ENCODE data around the gene CD99. TPM values are rescaled to one million over a fixed set of nuclear protein-coding genes. Genes with fewer than 3 reads are reported as not detected.
A peak's percentile ranks its signal among the peaks of the same experiment; 100 is the strongest.

CD99 gene
- total and polyA plus RNA-seq, 2 experiments from 2014 or later = 467 to 474 TPM

DNA sequence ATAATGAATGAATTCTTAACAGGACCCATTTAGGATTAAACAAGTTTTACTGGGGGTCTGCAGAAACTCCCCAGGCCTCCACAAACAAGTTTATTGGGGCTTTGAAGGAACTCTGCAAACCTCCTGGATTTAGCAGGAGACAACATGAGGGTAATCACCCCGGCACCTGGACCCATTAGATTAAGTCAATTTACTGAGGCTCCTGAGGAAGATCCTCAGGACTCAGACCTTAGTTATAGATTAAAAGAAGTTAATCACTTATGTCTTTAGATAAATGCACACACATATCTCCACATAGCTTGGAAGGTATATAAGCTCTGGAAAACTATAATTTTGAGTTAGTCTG is 90.1 kb downstream of the CD99 start:
- no peaks in the 10 kb centered on the region for H3K9me3 ChIP-seq (ENCODE audit: low read depth)
- H3K4me1 ChIP-seq (ENCODE audit: low read depth) = no peaks in the 10 kb centered on the region
- TF ChIP-seq, protein P1, sequence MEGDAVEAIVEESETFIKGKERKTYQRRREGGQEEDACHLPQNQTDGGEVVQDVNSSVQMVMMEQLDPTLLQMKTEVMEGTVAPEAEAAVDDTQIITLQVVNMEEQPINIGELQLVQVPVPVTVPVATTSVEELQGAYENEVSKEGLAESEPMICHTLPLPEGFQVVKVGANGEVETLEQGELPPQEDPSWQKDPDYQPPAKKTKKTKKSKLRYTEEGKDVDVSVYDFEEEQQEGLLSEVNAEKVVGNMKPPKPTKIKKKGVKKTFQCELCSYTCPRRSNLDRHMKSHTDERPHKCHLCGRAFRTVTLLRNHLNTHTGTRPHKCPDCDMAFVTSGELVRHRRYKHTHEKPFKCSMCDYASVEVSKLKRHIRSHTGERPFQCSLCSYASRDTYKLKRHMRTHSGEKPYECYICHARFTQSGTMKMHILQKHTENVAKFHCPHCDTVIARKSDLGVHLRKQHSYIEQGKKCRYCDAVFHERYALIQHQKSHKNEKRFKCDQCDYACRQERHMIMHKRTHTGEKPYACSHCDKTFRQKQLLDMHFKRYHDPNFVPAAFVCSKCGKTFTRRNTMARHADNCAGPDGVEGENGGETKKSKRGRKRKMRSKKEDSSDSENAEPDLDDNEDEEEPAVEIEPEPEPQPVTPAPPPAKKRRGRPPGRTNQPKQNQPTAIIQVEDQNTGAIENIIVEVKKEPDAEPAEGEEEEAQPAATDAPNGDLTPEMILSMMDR (IDR thresholded peaks at IDR 0.05; ENCODE audit: low read depth, low read length) = no peak
- H3K27ac ChIP-seq = no peak overlapping the region
- no peak overlapping the region for H3K4me3 ChIP-seq
- H3K27me3 ChIP-seq = no peaks in the 10 kb centered on the region
- DNase-seq (ENCODE audit: low read depth in 1 of 2, low spot score in 1 of 2) = no peak
- no peaks in the 10 kb centered on the region for H3K36me3 ChIP-seq

DNA sequence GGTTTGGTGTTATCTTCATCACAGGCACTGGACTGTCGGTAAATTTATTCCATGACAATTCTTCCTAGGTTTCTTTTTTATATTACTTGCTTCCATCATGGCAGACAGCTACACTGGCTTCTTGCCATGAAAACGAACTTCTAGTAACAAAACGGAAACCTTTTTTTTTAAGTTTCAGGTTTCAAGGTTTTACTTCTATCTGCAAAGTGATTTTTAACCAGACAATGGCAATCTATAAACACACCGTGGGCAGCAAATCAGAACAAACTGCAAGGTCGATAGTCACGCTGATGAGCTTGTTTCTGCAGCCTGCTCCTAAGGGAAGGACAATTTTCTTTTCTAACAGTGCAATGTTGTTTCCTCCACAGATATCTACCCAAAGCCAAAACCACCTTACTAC is 90.6 kb downstream of the CD99 start:
- no peaks in the 10 kb centered on the region for H3K9me3 ChIP-seq (ENCODE audit: low read depth)
- DNase-seq (ENCODE audit: low read depth in 1 of 2, low spot score in 1 of 2) = no peak
- no peaks in the 10 kb centered on the region for H3K27me3 ChIP-seq
- TF ChIP-seq, protein P1 (IDR thresholded peaks at IDR 0.05; ENCODE audit: low read depth, low read length) = no peak
- H3K4me3 ChIP-seq = no peak overlapping the region
- no peaks in the 10 kb centered on the region for H3K4me1 ChIP-seq (ENCODE audit: low read depth)
- H3K36me3 ChIP-seq = no peaks in the 10 kb centered on the region
- no peak overlapping the region for H3K27ac ChIP-seq

DNA sequence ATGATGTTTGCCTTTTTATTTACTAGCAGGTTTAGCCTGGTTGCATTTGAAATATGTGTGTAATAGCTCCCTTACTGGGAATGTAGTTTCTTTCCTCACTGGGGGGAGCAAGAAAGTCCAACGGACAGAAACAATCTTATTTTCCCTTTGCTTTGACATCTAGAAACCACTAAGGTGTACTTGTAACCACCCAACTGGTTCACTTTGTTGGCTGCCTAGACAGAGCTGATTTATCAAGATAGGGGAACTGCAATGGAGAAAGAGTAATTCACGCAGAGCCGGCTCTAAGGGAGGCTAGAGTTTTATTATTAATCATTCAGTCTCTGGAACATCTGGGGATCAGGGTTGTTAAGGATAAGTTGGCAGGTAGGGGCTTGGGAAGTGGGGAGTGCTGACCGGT is 91.1 kb downstream of the CD99 start:
- Histone ChIP-seq H3K4me1 (ENCODE audit: low read depth) (no peaks in the 10 kb centered on the region), H3K27me3 (no peaks in the 10 kb centered on the region), H3K4me3 (no peak overlapping the region), H3K9me3 (ENCODE audit: low read depth) (no peaks in the 10 kb centered on the region), H3K36me3 (no peaks in the 10 kb centered on the region), H3K27ac (no peak overlapping the region)
- no peak for DNase-seq (ENCODE audit: low read depth in 1 of 2, low spot score in 1 of 2)
- TF ChIP-seq, protein P1 (IDR thresholded peaks at IDR 0.05; ENCODE audit: low read depth, low read length) = no peak

DNA sequence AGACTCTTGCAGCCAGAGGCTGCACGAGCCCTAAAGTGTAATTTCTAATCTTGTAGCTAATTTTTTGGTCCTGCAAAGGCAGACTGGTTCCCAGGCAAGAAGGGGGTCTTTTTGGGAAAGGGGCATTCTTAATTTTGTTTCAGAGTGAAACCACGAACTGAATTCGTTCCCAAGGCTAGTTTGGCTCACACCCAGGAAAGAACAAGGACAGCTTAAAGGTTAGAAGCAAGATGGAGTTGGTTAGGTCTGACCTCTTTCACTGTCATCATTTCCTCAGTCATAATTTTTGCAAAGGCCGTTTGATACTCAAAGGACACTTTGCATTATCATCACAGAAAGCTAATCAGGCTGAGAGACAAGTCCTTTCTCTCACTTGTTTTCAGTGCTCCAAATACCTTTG is 91.7 kb downstream of the CD99 start:
- Histone ChIP-seq H3K9me3 (ENCODE audit: low read depth) (no peaks in the 10 kb centered on the region), H3K4me1 (ENCODE audit: low read depth) (no peaks in the 10 kb centered on the region), H3K27me3 (no peaks in the 10 kb centered on the region), H3K27ac (no peak overlapping the region), H3K4me3 (no peak overlapping the region), H3K36me3 (no peaks in the 10 kb centered on the region)
- DNase-seq (ENCODE audit: low read depth in 1 of 2, low spot score in 1 of 2) = no peak
- TF ChIP-seq, protein P1 (IDR thresholded peaks at IDR 0.05; ENCODE audit: low read depth, low read length) = no peak

DNA sequence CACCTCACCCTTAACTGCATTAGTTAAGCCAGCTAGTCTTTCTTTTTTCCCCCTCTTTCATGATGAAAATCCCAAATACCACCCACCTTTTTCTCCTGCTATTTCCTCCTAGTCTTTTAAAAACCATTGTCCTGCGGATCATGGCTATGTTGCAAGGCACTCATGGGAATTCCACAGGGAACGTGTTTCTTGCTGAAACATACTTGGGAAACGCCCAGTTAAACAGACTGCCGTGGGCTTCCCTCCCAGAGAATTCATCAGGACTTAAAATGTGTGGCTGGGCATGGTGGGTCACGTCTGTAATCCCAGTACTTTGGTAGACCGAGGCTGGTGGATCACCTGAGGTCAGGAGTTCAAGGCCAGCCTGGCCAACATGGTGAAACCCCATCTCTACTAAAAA is 92.9 kb downstream of the CD99 start:
- Histone ChIP-seq H3K27ac (no peak overlapping the region), H3K4me3 (no peak overlapping the region), H3K36me3 (no peaks in the 10 kb centered on the region), H3K4me1 (ENCODE audit: low read depth) (no peaks in the 10 kb centered on the region), H3K9me3 (ENCODE audit: low read depth) (no peaks in the 10 kb centered on the region), H3K27me3 (no peaks in the 10 kb centered on the region)
- TF ChIP-seq, protein P1 (IDR thresholded peaks at IDR 0.05; ENCODE audit: low read depth, low read length) = no peak
- peak in 1 of 2 donors; percentile 28 for DNase-seq (ENCODE audit: low read depth in 1 of 2, low spot score in 1 of 2)

DNA sequence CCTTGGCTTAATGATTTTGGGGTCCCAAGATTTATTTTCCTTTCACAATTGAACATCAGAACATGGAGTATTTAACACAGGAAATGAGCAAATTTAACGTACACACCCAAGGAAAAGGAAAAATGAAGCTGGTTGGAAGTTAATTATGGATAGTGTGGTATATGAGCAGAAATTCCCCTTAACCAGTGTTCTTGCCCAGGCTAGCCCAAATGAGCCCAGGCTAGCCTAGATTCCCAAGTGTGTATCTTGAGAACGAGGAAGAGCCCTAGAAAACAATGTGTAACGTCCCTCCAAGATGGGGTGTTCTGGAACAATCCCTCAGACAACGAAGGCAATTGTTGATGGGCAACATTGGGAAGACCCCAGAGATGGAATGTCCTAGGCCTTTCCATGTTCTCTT is 94.4 kb downstream of the CD99 start:
- Histone ChIP-seq H3K27me3 (no peaks in the 10 kb centered on the region), H3K9me3 (ENCODE audit: low read depth) (no peaks in the 10 kb centered on the region), H3K27ac (no peak overlapping the region), H3K4me3 (no peak overlapping the region), H3K36me3 (no peaks in the 10 kb centered on the region), H3K4me1 (ENCODE audit: low read depth) (no peaks in the 10 kb centered on the region)
- TF ChIP-seq, protein P1 (IDR thresholded peaks at IDR 0.05; ENCODE audit: low read depth, low read length) = no peak
- DNase-seq (ENCODE audit: low read depth in 1 of 2, low spot score in 1 of 2) = no peak

Measured in cardiac muscle cell (in vitro differentiated cells and primary cell).